SK-MEL-5 (cell line): ENCODE results near the gene WDR11. TPM values are rescaled to one million over a fixed set of nuclear protein-coding genes. Genes with fewer than 3 reads are reported as not detected.
"Not testable (repeated sequence)": the region's sequence is repeated elsewhere in the genome, so short reads cannot be mapped to it uniquely, and the experiment has no call there.

ENCODE experiments used
- DNase-seq: peaks from one replicate; pipeline ENCODE4 v3.0.0-alpha.2; 2016; ENCODE audit warnings: low read depth, low spot score
- in situ Hi-C: cut with HindIII; loops from 2 replicates; pipeline ENCODE4 v1.10.0; 2016; ENCODE audit warnings: low sequenced_read_pairs, high pct_unique_total_duplicates, low pct_unique_long_range_greater_than_20kb
- total RNA-seq: library from RNA; depleted of rRNA; stranded (reverse); fragments of >200 nt; shearing (Covaris generic); gene quantifications from 2 replicates; pipeline ENCODE4 v1.2.3, GENCODE V29; 2014

Gene WDR11
- total RNA-seq, 1 experiment from 2014 or later = 67.5 TPM

- in situ Hi-C loops = no loop called here
- no peak for DNase-seq
Measured at GRCh38 chr10:120833222-120833928, 17.8 kb upstream of the WDR11 start.

- DNase-seq = no peak
- in situ Hi-C loops = no loop called here
Measured at GRCh38 chr10:120835603-120836002, 15.6 kb upstream of the WDR11 start.

- no peak for DNase-seq
- in situ Hi-C loops = no loop called here
Measured at GRCh38 chr10:120838941-120839340, 12.2 kb upstream of the WDR11 start.

GRCh38 chr10:120841522-120842189, 9.5 kb upstream of the WDR11 start:
- in situ Hi-C loops = no loop called here
- no peak for DNase-seq

- DNase-seq = no peak
- in situ Hi-C loops = no loop called here
Measured at GRCh38 chr10:120854388-120854787, 3.2 kb downstream of the WDR11 start.

- in situ Hi-C loops = no loop called here
Measured at GRCh38 chr10:120861178-120861855, 10.2 kb downstream of the WDR11 start.

GRCh38 chr10:120873741-120874140, 22.6 kb downstream of the WDR11 start:
- DNase-seq = no peak
- in situ Hi-C loops = no loop called here

More at GRCh38 chr10:120861178-120861855, 10.2 kb downstream of the WDR11 start:
- DNase-seq = peak; percentile 40

- no peak for DNase-seq
- in situ Hi-C loops = no loop called here
Measured at GRCh38 chr10:120883071-120883470, 31.9 kb downstream of the WDR11 start.

- DNase-seq = no peak
- in situ Hi-C loops = no loop called here
Measured at GRCh38 chr10:120887482-120887881, 36.3 kb downstream of the WDR11 start.

GRCh38 chr10:120891365-120891764, 40.2 kb downstream of the WDR11 start:
- peak; percentile 64 for DNase-seq
- in situ Hi-C loops = no loop called here

GRCh38 chr10:120894556-120894955, 43.4 kb downstream of the WDR11 start:
- in situ Hi-C loops = no loop called here
- DNase-seq = no peak

GRCh38 chr10:120897343-120897742, 46.2 kb downstream of the WDR11 start:
- in situ Hi-C loops = no loop called here
- peak; percentile 85 for DNase-seq

GRCh38 chr10:120905268-120905667, 54.1 kb downstream of the WDR11 start:
- DNase-seq = no peak
- in situ Hi-C loops = no loop called here

GRCh38 chr10:120917521-120918250, 66.5 kb downstream of the WDR11 start:
- no peak for DNase-seq
- in situ Hi-C loops = no loop called here

GRCh38 chr10:120923886-120924285, 72.7 kb downstream of the WDR11 start:
- in situ Hi-C loops, DNase-seq: not testable (repeated sequence)

- in situ Hi-C loops = no loop called here
- no peak for DNase-seq
Measured at GRCh38 chr10:120926611-120927010, 75.4 kb downstream of the WDR11 start.

- in situ Hi-C loops = no loop called here
- DNase-seq = no peak
Measured at GRCh38 chr10:120927352-120927751, 76.2 kb downstream of the WDR11 start.

- in situ Hi-C loops = no loop called here
- no peak for DNase-seq
Measured at GRCh38 chr10:120929166-120929565, 78.0 kb downstream of the WDR11 start.
